NCI-H187 (cell line): ENCODE results near the gene RGCC.
"Not testable (repeated sequence)": the region's sequence is repeated elsewhere in the genome, so short reads cannot be mapped to it uniquely, and the experiment has no call there.

Experiments used
- DNase-seq, 2 experiments: peaks; one replicate each; lab custom pipeline; 2025; lab: John Stamatoyannopoulos, UW

The RGCC gene

GRCh38 chr13:41490371-41491015 lies 33.1 kb downstream of the RGCC start:
- DNase-seq: no peak

DNA sequence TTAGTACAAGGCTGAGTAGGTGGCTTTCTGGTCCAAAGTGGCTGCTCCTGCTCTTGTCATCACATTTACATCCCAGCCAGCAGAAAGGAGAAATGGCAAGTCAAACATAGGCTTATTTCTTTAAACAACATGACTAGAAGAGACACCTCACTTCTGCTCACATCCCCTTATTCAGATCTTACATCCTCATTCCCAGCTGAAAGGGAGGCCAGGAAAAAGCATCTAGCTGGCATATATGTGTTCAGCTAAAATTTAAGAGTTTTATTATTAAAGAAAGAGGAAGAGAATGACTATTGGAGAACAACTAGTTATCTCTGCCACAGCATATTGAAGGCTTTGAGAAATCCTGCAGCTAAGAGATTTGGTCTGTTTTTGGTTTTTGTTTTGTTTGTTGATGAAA lies 34.1 kb downstream of the RGCC start:
- no peak for DNase-seq

- no peak for DNase-seq
Measured at GRCh38 chr13:41492432-41493260, 35.3 kb downstream of the RGCC start.

DNA sequence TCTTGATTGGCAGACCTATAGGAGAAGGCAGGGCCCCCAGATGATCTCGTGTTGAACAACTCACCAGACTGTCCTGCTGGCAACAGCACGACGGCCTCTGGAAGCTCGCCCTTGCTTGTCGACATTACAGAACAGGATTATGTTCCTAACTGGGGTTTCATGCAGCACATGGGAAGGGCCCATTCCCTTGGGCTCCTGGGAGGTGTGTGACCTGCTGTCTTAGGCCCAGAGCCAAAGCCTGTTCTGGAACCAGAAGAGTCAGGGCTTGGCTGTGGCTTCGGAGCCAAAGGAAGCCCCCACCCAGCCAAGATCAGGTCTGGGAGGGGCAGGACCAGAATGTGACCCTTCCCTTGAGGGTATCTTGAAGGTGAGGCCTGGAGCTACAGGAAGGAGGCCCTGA lies 36.9 kb downstream of the RGCC start:
- no peak for DNase-seq

- no peak for DNase-seq
Measured at GRCh38 chr13:41495044-41495443, 37.7 kb downstream of the RGCC start.

GRCh38 chr13:41496420-41497234 lies 39.3 kb downstream of the RGCC start:
- no peak for DNase-seq

DNA sequence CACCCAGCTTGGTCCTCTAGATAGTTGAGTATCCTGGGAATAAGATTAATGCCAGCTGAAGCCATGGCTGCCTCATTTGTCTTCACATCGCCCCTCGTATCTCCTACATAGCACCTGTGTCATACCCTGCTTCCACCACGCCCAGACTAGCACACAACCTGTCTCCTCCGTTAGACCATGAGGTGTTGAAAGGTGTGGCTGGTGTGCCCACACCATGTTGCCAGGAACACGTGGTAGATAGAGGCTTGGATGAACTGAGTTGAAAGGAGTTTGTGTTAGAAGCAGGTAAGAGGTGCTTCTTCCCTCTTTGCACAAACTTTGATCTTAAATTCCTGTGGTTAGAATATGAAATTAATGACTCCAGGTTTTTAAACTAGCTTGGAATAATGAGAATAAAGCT lies 40.1 kb downstream of the RGCC start:
- DNase-seq: no peak

GRCh38 chr13:41499452-41499851 lies 42.1 kb downstream of the RGCC start:
- DNase-seq: no peak

- no peak for DNase-seq
Measured at GRCh38 chr13:41500511-41500910, 43.2 kb downstream of the RGCC start.

DNA sequence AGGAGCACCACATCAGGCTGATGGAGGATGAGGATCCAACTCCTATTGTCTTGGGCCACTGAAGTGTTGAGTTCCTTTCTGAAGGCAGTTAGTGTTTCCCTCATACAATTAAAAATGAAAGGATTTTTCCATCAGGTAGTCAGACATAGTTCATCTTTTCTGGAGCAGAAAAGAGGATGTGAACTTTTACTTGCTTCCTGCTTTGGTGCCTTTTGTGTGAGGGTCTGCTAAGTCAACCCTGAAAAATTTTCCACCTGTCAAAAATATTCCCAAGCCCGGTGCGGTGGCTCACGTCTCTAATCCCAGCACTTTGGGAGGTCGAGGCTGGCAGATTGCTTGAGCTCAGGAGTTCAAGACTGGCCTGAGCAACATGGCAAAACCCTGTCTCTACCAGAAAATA lies 43.9 kb downstream of the RGCC start:
- no peak for DNase-seq

DNA sequence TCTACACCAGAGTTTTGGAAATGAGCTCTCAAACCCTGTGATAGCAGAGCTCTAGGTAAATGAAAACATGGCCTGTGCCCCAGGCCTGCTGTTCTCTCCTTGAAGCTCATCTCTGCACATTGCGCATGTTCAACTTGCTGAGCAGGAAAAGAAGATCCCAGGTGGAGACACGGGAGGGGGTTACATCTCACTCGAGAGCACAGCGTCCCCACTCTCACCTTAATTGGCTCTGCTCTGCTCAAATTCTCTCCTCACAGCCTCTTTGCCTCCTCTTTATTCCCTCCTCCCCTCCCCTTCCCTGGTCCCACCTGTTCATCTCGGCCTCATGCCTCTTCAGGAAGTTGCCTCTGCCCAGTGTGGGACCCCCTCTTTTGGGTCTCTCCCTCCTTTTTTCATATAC lies 44.7 kb downstream of the RGCC start:
- no peak for DNase-seq

DNA sequence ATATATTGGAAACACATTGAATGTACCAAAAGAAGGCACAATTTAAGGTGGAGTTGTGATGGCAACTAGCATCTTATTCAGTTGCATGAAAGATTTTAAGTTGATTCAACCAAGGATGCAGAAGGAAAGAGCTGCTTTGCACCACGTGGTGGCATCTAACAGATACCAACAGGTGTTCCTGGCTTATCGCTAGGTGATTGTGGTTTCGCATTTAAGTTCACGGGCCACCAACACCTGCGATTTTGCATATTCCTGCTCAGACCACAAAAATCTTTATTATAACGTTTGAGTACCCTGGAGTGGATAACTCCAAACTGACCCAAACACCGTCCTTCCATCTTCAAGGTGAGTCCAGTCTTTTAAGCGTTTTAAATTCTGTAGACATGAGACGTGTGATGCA lies 45.3 kb downstream of the RGCC start:
- no peak for DNase-seq

- no peak for DNase-seq
Measured at GRCh38 chr13:41503356-41503755, 46.0 kb downstream of the RGCC start.

- not testable (repeated sequence) for DNase-seq
Measured at GRCh38 chr13:41504657-41505056, 47.3 kb downstream of the RGCC start.

DNA sequence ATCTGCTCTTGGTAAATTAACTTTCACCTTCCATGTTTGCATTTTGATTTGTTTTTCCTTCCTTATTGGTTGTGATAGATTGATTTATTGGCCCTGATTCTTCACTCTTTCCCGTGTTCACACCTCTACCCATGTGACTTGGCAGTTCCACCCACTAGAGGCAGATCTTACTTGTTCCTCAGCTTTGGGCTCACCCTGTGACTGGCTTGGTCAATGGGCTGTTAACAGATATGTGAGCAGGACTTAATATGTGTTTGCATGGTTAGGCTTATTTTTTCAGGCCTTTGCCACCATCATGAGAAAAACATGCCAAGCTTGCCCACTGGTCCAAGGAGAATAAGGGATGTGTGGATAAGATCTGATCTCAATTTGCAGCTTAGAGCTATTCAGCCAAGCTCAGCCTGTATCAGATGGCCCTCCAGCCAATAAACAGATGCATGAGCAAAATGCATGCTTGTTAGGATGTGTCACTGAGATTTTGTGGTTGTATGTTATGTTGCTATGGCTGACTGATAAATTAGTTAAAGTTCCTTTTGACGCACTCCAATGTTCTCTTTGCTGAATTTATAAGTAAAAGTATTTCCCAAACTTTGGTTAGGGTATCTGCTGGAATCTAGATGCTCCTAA lies 48.0 kb downstream of the RGCC start:
- no peak for DNase-seq

GRCh38 chr13:41506312-41506711 lies 49.0 kb downstream of the RGCC start:
- DNase-seq: no peak

DNA sequence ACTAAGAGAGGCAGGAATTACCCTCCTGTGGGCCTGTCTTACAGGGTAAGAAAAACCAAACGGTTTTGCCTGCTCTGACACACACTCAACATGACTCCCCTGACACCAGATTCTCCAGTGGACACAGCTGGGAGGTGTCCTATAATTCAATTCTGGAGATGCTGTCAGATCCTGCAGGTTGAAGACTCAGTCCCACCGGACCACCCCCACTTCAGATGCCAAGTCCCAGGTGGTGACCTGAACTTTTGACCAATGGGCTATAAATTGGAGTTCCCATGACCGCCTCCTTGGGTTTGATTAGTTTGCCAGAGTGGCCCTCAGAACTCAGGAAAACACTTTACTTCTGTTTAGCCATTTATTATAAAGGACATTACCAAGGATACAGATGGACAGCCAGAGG lies 52.6 kb downstream of the RGCC start:
- no peak for DNase-seq

DNA sequence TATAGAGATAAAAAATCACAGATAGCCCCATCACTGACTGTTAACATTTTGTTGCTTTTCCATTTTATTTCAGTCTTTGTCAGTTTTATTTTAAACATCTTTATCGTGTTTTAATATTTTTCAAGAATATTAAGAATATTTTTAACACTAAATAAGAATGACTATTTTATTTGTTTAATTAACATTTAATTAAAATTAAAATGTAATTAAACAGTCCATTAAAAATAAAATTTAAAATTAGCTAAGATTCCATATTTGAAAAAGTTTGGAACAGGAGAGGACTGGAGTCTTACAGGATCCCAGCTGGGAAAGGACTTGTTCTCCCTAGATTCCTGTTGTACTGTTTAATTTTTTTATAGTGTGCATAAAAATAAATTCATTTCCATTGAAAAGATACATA lies 54.5 kb downstream of the RGCC start:
- no peak for DNase-seq

- DNase-seq: no peak
Measured at GRCh38 chr13:41512441-41512840, 55.1 kb downstream of the RGCC start.

GRCh38 chr13:41513600-41513999 lies 56.2 kb downstream of the RGCC start:
- no peak for DNase-seq

- DNase-seq: no peak
Measured at GRCh38 chr13:41514853-41515395, 57.6 kb downstream of the RGCC start.

- no peak for DNase-seq
Measured at GRCh38 chr13:41515491-41516139, 58.3 kb downstream of the RGCC start.
